ENCODE results near the gene SCFD1. TPM values are rescaled to one million over a fixed set of nuclear protein-coding genes. Genes with fewer than 3 reads are reported as not detected.
"Not testable (repeated sequence)": the region's sequence is repeated elsewhere in the genome, so short reads cannot be mapped to it uniquely, and the experiment has no call there.

Gene SCFD1
- total and polyA plus RNA-seq, 8 donors, result 28.1 to 247 (median 71.0) TPM

GRCh38 chr14:30597504-30597903 is 24.6 kb upstream of the SCFD1 start:
- H3K4me3 ChIP-seq, result no peak overlapping the region
- intact Hi-C loops (cut with DNase I; ENCODE audit: low total_unique reads), result no loop called here
- H3K9me3 ChIP-seq, result no peaks in the 10 kb centered on the region
- H3K27ac ChIP-seq, result no peak overlapping the region
- TF ChIP-seq CTCF (IDR thresholded peaks at IDR 0.05) (no peak), POLR2AphosphoS5 (IDR thresholded peaks at IDR 0.05) (no peak), POLR2A (IDR thresholded peaks at IDR 0.05) (no peak), EP300 (IDR thresholded peaks at IDR 0.05) (no peak)
- H3K4me1 ChIP-seq, result no peaks in the 10 kb centered on the region
- H3K36me3 ChIP-seq, result peaks cover 6 to 59% (median 54%) of the 10 kb centered on the region in 4 donors
- H3K27me3 ChIP-seq, result no peaks in the 10 kb centered on the region
- no peak for DNase-seq

- H3K27ac ChIP-seq, result no peak overlapping the region
- H3K4me1 ChIP-seq, result no peaks in the 10 kb centered on the region
- H3K4me3 ChIP-seq, result no peak overlapping the region
- DNase-seq, result no peak
- H3K9me3 ChIP-seq, result no peaks in the 10 kb centered on the region
- intact Hi-C loops (cut with DNase I; ENCODE audit: low total_unique reads), result no loop called here
- no peaks in the 10 kb centered on the region for H3K27me3 ChIP-seq
- no peak for TF ChIP-seq POLR2AphosphoS5 (IDR thresholded peaks at IDR 0.05)
- no peak for TF ChIP-seq CTCF (IDR thresholded peaks at IDR 0.05)
- TF ChIP-seq POLR2A (IDR thresholded peaks at IDR 0.05), result no peak
- no peak for TF ChIP-seq EP300 (IDR thresholded peaks at IDR 0.05)
- H3K36me3 ChIP-seq, result peaks cover 16 to 78% (median 70%) of the 10 kb centered on the region in 4 donors
- 90 to 94% (median 92%) methylated on average over 8 of the region's 8 CpGs for WGBS, 5 donors
Observed at GRCh38 chr14:30600922-30601918, 20.9 kb upstream of the SCFD1 start.

- intact Hi-C loops (cut with DNase I; ENCODE audit: low total_unique reads), result no loop called here
- Histone ChIP-seq H3K9me3 (no peaks in the 10 kb centered on the region), H3K36me3 (peaks cover 15 to 77% (median 68%) of the 10 kb centered on the region in 4 donors), H3K27ac (no peak overlapping the region), H3K4me3 (no peak overlapping the region), H3K27me3 (no peaks in the 10 kb centered on the region), H3K4me1 (peaks cover 0 to 2% (median 0%) of the 10 kb centered on the region in 4 donors)
- DNase-seq, result no peak
- TF ChIP-seq EP300 (IDR thresholded peaks at IDR 0.05) (no peak), CTCF (IDR thresholded peaks at IDR 0.05) (no peak), POLR2AphosphoS5 (IDR thresholded peaks at IDR 0.05) (no peak), POLR2A (IDR thresholded peaks at IDR 0.05) (no peak)
- WGBS, 5 donors, result 96 to 98% (median 97%) methylated on average over 3 of the region's 3 CpGs
Observed at GRCh38 chr14:30603402-30603801, 18.7 kb upstream of the SCFD1 start.

- intact Hi-C loops (cut with DNase I; ENCODE audit: low total_unique reads); H3K27ac ChIP-seq; H3K4me1 ChIP-seq; H3K4me3 ChIP-seq; DNase-seq; H3K9me3 ChIP-seq; H3K27me3 ChIP-seq: not testable (repeated sequence)
- WGBS, 5 donors, result 94 to 98% (median 98%) methylated on average over 8 of the region's 8 CpGs
- peaks cover 10 to 69% (median 58%) of the 10 kb centered on the region in 4 donors for H3K36me3 ChIP-seq
Observed at GRCh38 chr14:30604696-30605095, 17.4 kb upstream of the SCFD1 start.
